Stomach (tissue), 4 donors: Measurements from ENCODE around the gene TMPRSS4.

Source experiments
- POLR2A ChIP-seq, 4 donors: fragments of 450-650 bp; IDR thresholded peaks; one replicate each; pipeline ENCODE4 v1.6.1; 2016; ENCODE audit warnings: antibody characterized with exemption in 4 of 4, control low read depth in 2 of 4, mild to moderate bottlenecking in 1 of 4, moderate library complexity in 1 of 4
- POLR2AphosphoS5 ChIP-seq, 3 donors: sonication (generic); formaldehyde crosslinking; IDR thresholded peaks; one replicate each; pipeline ENCODE4 v1.6.1; 2016; ENCODE audit warnings: antibody characterized with exemption in 3 of 3

GRCh38 chr11:118074785-118075184 is 2.1 kb upstream of the TMPRSS4 start:
- TF ChIP-seq POLR2AphosphoS5 (IDR thresholded peaks at IDR 0.05), result peak in 1 of 3 donors; percentile 37
- no peak for TF ChIP-seq POLR2A (IDR thresholded peaks at IDR 0.05)
